GM19239 (cell line): Measurements from ENCODE around the gene CYTH3.
"Not testable (repeated sequence)": the region's sequence is repeated elsewhere in the genome, so short reads cannot be mapped to it uniquely, and the experiment has no call there.

ENCODE experiments used
- DNase-seq: peaks from one replicate; pipeline ENCODE4 v3.0.0; 2011; ENCODE audit warnings: low spot score; ENCODE audit not compliant: insufficient read length
- FAIRE-seq: peaks from 2 replicates; lab custom pipeline; 2011; peaks lifted over from hg19 to GRCh38; lab: Jason Lieb, UNC

The CYTH3 gene

GRCh38 chr7:6202117-6202516 is 70.3 kb downstream of the CYTH3 start:
- FAIRE-seq = no peak
- DNase-seq = no peak

- DNase-seq = no peak
- no peak for FAIRE-seq
Measured at GRCh38 chr7:6200971-6201370, 71.5 kb downstream of the CYTH3 start.

GRCh38 chr7:6198689-6199595 is 73.5 kb downstream of the CYTH3 start:
- no peak for FAIRE-seq
- no peak for DNase-seq

DNA sequence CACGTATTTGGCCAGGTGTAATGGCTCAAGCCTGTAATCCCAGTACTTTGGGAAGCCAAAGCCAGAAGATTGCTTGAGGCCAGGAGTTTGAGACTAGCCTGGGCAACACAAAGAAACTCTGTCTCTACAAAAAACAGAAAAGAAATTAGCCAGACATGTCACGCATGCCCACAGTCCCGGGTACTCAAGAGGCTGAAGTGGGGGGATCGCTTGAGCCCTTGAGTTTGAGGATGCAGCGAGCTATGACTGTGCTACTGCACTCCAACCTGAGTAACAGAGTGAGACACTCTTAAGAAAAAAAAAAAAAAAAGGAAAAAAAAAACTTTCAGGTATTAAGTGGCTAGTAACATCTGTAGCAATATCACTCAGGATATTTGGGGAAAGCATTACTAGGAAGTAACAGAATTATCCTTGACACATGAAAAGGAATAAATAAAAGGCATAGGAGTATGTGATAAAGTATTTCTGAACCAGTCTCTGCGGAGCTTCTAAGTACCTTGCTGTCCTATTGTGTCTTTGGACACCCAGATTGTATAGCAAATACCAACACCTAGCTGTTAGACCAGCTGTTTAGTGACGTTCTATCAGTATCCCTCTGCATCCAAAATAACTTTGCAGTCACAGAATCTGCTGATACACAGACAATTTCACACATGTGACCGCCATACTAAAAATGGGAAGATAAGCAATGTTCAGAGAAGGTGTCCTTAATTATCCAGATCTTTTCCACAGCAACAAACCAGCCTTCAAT is 74.4 kb downstream of the CYTH3 start:
- DNase-seq (no peak), FAIRE-seq (no peak)

DNA sequence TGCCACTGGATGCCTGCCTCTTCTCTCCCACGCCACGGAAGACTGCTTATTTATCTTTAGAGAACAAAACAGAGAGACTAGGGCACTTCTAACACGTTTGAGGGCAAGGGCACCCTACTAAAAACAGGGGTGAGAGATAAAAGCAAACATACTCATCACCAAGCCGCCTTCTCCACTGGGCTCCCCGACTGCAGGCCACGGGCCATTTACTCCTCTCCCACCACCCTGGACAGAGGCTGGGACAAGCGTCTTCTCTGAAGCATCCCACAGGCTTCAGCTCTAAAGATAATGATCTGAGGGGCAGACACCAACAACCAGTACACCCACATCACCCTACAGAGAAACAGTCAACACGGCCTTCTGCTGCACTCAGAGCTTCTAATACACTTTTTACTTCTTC is 78.7 kb downstream of the CYTH3 start:
- FAIRE-seq (no peak), DNase-seq (no peak)

DNA sequence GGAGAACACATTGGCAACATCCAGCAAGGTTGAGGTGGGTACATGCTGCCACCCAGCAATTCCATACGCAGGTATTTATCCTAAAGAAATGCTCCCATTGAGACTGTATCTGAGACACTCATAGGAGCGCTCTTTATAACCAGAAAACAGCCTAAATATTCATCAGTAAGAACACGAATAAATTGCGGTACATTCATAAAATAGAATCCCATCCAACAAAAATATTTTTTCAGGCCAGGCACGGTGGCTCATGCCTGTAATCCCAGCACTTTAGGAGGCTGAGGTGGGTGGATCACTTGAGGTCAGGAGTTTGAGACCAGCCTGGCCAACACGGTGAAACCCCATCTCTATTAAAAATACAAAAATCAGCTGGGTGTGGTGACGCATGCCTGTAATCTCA is 81.9 kb downstream of the CYTH3 start:
- not testable (repeated sequence) for DNase-seq, FAIRE-seq

GRCh38 chr7:6188389-6188788 is 84.0 kb downstream of the CYTH3 start:
- FAIRE-seq = no peak
- no peak for DNase-seq

DNA sequence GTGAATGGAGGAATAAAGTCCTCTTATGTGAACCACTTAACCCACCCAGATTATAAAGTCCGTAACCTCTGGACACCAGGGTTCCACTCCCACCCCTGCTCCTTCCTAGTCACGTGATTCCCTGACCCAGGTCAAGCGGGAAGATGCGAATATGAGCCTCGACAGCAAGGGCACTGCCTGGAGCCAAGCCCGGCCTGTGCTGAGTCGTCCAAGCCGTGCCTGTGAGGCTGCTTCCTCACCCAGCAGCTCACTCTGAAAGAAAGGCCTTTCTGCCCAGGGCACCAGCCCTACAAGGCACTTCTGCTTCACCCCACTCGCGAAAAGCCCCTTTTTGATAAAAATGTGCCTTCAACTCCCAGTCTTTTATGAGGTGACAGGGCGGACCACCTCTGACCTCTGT is 85.8 kb downstream of the CYTH3 start:
- FAIRE-seq = no peak

DNA sequence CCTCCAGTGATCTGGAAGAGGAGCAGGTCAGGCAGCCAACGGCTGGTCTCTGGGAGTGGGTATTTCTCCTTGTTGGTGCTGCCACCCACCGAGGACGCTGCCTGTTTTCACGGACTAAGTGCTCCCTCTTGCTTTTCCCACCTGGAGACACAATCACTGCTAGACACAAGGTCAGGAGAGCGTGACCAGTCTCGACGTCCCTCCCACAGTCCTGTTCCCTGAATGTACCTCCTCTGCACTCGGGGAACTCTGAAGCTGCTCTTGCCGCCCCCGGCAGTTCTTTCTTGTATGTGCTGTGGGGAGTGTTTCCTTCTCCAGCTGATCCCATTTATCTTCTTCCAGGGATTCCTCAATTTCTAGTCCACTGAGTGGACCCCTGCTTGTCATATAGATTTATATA is 89.4 kb downstream of the CYTH3 start:
- no peak for FAIRE-seq
- DNase-seq = no peak

More for the DNA sequence above, 85.8 kb downstream of the CYTH3 start:
- no peak for DNase-seq

GRCh38 chr7:6181136-6181535 is 91.3 kb downstream of the CYTH3 start:
- no peak for DNase-seq
- no peak for FAIRE-seq

DNA sequence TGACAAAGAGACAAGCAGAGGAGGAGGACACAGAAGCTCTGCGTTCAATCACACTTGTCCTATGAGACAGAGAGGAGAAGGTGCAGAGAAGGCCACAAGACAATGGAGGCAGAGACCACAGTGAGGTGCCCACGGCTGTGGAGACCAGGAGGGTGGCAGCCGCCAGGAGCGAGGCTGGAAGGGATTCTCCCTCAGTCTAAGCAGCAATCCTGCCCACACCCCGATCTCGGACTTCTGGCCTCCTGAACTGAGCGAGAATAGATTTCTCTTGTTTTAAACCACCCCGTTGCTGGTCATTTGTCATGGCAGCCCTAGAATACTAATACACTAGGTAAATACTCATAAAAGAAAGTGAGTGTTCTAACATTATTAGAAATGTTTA is 92.1 kb downstream of the CYTH3 start:
- FAIRE-seq = no peak
- DNase-seq = no peak

DNA sequence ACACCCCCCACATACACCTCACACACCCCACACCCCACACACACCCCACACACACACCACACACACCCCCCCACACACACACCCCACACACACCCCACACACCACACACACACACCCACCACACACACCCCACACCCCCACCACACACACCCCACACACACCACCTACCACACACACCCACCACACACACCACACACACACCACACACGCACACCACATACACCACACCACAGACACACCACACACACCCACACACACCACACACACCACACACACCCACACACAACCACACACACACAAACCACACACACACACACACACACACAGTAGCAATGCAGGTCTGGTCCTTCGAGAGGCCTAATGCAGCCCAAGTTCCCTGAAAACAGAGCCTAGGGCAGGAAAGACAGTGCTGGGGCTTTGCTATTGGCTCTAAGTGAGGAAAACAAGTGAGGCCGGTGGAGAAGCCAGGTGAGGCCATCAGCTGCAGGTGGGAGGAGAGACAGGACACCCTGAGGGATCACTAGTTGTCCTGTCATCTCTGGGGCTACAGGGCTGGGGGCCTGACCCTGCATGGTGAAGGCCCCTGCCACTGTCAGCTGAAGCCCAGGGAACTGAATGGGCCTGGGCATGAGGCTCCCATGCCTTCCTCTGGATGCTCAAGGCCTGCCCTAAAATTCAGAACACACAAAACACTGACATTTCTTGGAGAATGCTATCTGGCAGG is 92.6 kb downstream of the CYTH3 start:
- no peak for DNase-seq
- no peak for FAIRE-seq

DNA sequence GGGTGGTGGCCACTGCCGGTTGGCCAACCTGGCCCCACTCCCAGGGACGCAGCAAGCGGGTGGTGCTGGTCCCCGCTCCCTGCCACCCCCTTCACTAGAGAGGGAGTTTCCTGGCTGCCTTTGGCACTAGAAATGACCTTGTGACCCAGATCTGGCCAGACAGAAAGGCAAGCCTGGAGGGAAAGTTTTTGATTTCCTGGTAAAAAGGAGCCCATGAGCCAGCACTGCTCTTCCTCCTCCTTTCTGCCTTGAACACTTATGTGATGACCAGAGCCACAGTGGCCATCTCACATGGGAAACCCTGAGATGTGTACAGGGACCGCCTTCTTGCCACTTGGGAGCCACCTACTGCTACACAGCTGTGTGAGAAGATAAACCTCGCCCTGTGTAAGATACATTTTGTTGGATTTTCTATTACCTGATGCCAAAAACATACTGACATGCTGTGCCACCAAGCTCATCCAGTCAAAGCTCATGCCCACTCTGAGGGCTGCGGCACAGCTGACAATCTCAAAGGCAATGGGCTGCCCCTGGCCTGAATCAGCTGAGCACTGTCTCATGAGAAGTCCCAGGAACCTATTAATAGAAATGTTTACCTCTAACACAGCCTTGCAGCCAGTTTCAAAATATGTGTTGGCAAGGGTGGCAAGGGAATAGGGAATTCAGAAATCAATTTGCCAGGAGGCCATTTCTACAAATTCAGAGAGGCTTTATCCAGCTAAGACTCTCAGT is 94.0 kb downstream of the CYTH3 start:
- FAIRE-seq (no peak), DNase-seq (no peak)

DNA sequence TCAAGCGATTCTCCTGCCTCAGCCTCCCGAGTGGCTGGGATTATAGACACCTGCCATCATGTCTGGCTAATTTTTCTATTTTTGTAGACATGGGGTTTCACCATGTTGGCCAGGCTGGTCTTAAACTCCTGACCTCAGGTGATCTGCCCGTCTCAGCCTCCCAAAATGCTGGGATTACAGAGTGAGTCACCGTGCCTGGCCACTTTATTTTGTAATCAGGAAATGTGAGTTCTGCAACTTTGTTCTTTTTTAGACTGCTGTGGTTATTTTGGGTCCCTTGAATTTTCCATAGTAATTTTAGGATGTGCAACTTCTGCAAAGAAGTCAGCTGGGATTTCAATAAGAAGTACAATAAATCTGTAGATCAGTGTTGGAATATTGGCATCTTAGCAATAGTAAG is 96.8 kb downstream of the CYTH3 start:
- DNase-seq (no peak), FAIRE-seq (no peak)

- FAIRE-seq (no peak), DNase-seq (no peak)
Measured at GRCh38 chr7:6172910-6173295, 99.5 kb downstream of the CYTH3 start.

DNA sequence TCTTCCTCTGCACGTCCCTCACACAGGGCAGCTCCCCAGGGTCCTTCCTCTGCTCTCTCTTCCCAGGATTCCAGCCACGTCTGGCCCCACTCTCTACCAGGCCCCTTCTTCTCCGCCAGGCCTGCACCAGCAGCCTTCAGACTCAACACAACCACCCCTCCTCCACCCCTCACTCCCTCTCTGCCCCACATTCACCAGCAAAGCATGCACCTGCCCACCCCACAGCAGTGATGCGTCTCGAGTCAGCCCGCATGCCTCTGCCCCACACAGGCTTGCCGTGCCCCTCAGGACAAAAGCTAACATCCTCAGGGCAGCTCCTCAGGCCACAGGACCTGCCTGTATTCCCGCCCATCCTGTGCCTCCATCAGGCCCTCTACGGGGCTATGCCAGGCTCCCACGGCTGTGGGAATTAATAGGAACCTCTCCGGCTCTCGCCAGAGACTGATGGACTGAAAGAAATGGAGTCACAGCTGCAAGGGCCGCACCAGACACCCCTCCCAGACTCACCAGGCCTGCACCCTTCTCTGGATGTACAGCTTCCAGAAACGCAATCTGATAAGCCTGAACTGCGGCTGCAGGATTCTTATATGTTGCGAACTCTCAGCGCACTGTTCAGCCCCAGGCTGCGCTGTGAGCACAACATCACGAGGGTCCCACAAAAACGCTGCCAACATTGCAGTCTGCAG is 100.1 kb downstream of the CYTH3 start:
- DNase-seq = no peak
- FAIRE-seq = no peak

DNA sequence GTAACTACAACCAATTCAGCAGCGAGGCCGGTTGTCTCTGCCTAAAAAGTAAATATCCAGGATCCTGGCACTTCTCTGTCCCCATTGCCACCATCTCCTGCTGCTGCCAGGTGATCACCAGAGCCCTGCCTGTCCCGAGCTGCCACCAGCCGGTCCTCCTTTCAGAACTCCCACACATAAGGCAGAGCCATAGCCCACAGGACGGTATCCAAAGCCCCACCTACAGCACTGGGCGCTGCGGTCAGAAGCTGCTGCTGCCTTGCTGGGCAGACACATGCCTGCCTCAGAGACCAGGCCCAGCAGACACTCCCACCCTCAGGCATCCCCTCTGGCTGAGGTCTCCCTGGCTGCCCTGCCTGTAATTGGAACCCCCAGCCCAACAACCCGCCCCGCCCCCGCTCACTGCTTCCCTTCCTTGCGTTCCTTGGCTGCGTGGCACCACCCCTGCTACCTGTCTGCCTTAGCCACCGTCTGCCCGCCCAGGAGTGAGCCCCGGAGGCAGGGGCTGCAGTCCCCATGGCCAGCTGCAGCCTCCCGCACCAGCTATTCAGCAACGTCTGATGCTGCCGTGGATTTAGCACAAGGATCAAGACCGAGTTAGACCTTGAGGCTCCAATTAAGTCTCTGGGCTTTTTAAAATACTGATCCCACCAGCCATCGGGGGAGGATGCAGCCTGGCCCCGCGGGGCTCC is 100.7 kb downstream of the CYTH3 start:
- DNase-seq = no peak
- FAIRE-seq = no peak

- no peak for FAIRE-seq
- no peak for DNase-seq
Measured at GRCh38 chr7:6170571-6171531, 101.6 kb downstream of the CYTH3 start.
